ENCODE measurements around the gene JAKMIP1.

The JAKMIP1 gene

GRCh38 chr4:6161921-6162464, 38.4 kb downstream of the JAKMIP1 start:
- Mint-ChIP-seq H3K4me3 (no peak overlapping the region), H3K9me3 (no peaks in the 10 kb centered on the region), H3K36me3 (ENCODE audit: low read depth) (no peaks in the 10 kb centered on the region), H3K27ac (no peak overlapping the region), H3K4me1 (no peaks in the 10 kb centered on the region), H3K27me3 (peaks cover 4% of the 10 kb centered on the region)
- no peak for ATAC-seq
- no peak for DNase-seq

DNA sequence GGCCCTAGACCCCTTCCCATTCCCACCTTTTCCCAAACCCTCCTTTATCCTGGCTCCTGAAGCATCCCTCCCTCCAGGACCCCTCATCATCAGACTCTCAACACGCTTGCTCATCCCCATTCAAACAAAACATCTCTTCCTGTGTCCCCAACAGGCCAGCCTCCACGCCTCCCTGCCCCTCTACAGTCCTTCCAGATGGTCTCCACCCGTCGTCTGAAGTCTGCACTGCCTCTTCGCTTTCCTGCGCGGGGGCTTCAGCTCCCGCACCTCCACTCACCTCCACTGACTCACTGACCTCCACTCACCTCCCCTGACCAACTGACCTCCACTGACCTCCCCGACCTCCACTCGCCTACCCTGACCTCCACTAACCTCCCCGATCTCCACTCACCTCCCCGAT, 39.8 kb downstream of the JAKMIP1 start:
- Mint-ChIP-seq H3K36me3 (ENCODE audit: low read depth) (no peaks in the 10 kb centered on the region), H3K27ac (no peak overlapping the region), H3K4me1 (no peaks in the 10 kb centered on the region), H3K9me3 (no peaks in the 10 kb centered on the region), H3K27me3 (peaks cover 4% of the 10 kb centered on the region), H3K4me3 (no peak overlapping the region)
- DNase-seq, result no peak
- ATAC-seq, result no peak

DNA sequence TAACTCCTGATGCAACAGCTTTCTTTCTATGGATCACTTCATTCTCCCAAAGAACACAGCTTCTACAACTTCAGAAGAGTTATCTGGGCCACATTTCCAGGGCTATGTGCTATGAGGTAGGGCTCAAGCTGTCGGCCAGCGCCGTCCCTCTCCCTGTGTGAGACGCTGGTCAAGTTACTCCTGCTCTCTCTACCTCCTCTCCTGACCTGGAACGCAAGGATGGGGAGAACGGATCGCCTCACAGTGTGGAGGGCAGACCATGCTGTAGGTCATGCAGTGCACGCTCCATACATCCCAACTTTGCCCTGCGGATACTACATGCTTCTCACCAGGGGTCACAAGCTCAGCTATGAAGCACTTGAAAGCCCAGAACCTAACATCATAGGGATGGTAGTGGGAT, 42.4 kb downstream of the JAKMIP1 start:
- Mint-ChIP-seq H3K4me1 (peaks cover 2% of the 10 kb centered on the region), H3K9me3 (no peaks in the 10 kb centered on the region), H3K27ac (no peak overlapping the region), H3K27me3 (peaks cover 4% of the 10 kb centered on the region), H3K36me3 (ENCODE audit: low read depth) (no peaks in the 10 kb centered on the region), H3K4me3 (no peak overlapping the region)
- ATAC-seq (no peak), DNase-seq (no peak)

DNA sequence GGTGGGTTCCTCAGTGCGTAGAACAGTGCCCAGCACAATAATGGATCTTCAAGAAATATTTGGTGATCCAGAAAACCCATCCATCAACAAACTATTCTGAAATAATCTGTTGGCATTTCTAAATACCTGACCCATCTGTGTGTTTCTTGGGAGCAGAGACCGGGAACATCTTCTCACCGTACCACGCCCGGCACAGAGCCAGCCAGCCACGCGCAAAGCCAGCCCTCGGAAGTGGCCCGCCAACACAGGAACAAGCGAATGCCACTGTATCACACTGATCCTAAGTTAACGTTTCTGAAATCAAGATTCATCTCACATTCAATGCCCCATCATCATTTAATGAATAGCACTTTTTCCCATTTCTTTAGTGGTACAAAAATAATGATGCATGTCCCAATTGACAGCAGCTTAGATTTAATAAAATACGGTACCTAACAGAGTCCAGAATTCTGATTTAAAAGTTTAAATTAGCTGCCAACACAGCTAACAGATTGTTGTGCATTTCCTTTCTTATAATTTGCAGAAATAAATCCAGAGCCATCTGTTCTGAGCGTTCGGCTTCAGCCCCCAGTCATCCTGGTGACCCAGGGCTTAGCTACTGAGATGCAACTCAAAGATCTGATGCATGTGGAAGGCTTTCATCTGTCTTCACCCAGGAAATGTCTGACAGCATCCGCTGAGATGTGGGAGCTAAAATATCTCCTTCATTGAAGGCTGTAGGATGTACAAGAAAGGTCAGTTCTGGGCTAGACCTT, 44.2 kb downstream of the JAKMIP1 start:
- H3K9me3 Mint-ChIP-seq, result no peaks in the 10 kb centered on the region
- ATAC-seq (no peak), DNase-seq (no peak)
- no peak overlapping the region for H3K27ac Mint-ChIP-seq
- H3K4me1 Mint-ChIP-seq, result peaks cover 3% of the 10 kb centered on the region
- no peak overlapping the region for H3K4me3 Mint-ChIP-seq
- H3K36me3 Mint-ChIP-seq (ENCODE audit: low read depth), result no peaks in the 10 kb centered on the region
- H3K27me3 Mint-ChIP-seq, result peaks cover 2% of the 10 kb centered on the region

DNA sequence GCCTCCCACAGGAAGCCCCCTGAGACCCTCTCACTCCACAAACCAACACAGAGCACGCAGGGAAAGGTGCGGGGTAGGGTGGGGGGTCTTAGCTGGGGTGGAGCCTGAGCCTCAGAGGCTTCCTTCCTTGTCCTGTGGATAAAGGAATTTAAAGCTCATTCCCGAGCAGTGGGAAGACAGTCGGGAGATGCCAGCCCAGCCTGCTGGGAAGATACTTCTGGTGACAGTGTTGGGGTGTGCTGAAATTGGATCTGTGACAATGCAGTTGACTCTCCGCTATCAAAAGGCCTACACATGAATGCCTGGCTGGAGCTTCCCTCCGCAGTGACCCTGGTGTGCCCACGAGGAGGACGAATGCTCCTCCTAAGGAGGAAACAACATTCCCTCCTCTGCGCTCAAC, 45.5 kb downstream of the JAKMIP1 start:
- H3K9me3 Mint-ChIP-seq, result no peaks in the 10 kb centered on the region
- ATAC-seq (no peak), DNase-seq (no peak)
- H3K4me1 Mint-ChIP-seq, result peaks cover 3% of the 10 kb centered on the region
- H3K36me3 Mint-ChIP-seq (ENCODE audit: low read depth), result no peaks in the 10 kb centered on the region
- H3K27me3 Mint-ChIP-seq, result peaks cover 4% of the 10 kb centered on the region
- H3K4me3 Mint-ChIP-seq, result no peak overlapping the region
- H3K27ac Mint-ChIP-seq, result no peak overlapping the region

- H3K27me3 Mint-ChIP-seq, result peaks cover 2% of the 10 kb centered on the region
- DNase-seq (no peak), ATAC-seq (no peak)
- no peaks in the 10 kb centered on the region for H3K36me3 Mint-ChIP-seq (ENCODE audit: low read depth)
- no peak overlapping the region for H3K27ac Mint-ChIP-seq
- no peak overlapping the region for H3K4me3 Mint-ChIP-seq
- peaks cover 3% of the 10 kb centered on the region for H3K4me1 Mint-ChIP-seq
- H3K9me3 Mint-ChIP-seq, result no peaks in the 10 kb centered on the region
Observed at GRCh38 chr4:6153874-6154273, 46.5 kb downstream of the JAKMIP1 start.

DNA sequence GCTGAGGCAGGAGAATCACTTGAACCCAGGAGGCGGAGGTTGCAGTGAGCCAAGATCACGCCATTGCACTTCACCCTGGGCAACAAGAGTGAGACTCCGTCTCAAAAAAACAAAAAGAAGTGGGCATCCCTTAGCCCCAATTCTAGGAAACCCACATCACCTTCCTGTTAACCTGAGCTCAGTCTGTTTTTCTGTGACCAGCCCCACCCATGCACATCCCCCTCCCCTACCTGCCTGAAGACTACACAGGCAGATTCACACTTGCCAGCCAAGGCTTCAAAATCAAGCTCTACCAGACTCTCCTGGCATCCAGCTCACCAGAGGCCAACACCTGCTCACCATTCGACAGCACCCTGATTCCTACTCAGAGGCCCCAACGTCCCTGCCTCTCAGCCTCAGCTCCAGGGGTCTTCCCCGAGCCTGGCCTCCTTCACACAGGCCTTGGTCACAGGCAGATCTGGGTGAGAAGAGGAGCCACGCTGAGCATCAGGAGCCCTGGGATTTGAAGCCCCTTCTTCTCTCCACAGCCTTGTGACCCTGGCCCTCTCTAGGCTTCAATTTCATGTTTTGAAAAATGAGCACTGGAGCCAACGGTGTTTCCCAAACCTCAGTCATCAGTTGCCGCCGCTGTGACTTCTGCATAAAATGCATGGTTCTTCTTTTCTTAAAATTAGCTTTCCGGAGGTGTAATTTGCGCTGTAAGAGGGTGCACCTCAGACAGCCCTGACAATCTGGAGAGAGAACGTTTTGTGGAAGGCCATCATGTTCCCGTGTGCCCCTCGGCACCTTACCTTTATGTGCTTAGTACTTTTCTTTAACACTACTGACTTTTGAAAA, 47.3 kb downstream of the JAKMIP1 start:
- peaks cover 3% of the 10 kb centered on the region for H3K4me1 Mint-ChIP-seq
- no peaks in the 10 kb centered on the region for H3K36me3 Mint-ChIP-seq (ENCODE audit: low read depth)
- H3K27me3 Mint-ChIP-seq, result peaks cover 2% of the 10 kb centered on the region
- peak; percentile 10 for ATAC-seq
- DNase-seq, result no peak
- no peak overlapping the region for H3K27ac Mint-ChIP-seq
- H3K4me3 Mint-ChIP-seq, result no peak overlapping the region
- no peaks in the 10 kb centered on the region for H3K9me3 Mint-ChIP-seq

- Mint-ChIP-seq H3K4me1 (peaks cover 3% of the 10 kb centered on the region), H3K4me3 (no peak overlapping the region), H3K9me3 (no peaks in the 10 kb centered on the region), H3K27ac (no peak overlapping the region), H3K36me3 (ENCODE audit: low read depth) (peaks cover 1% of the 10 kb centered on the region), H3K27me3 (peaks cover 2% of the 10 kb centered on the region)
- DNase-seq, result no peak
- no peak for ATAC-seq
Observed at GRCh38 chr4:6150046-6150735, 50.2 kb downstream of the JAKMIP1 start.

DNA sequence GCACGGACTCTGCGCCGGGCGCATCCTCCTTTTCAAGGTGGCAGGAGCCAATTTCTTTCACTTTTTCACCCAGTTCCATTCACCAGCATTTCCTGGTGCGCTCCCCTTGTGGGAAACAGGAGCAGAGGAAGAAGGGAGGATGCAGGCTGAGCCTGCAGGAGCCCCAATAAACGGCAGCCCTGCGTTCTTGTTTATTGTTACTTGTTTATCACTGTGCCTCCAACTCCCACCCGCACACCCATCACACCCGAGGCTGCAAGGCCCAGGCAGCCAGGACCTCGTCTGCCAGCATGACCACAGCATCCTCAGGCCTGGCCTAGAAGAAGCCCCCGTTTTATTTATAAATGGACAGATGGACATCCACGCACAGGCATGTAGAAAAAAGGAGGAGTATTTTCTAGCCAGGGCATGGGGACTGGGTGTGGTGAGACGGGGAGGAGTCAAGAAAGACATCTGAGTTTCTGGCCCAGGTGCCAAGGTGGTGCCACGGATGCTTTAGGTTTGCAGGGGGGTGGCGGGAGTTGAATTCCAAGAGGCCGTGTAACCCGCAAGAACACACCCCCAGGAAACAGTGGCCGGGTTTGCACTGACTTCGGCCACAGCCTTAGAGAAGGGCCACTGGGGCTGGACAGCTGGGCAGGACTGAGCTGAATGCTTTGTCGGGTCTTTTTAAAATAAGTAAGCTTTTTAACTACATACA, 51.7 kb downstream of the JAKMIP1 start:
- no peak for DNase-seq
- Mint-ChIP-seq H3K27me3 (peaks cover 2% of the 10 kb centered on the region), H3K27ac (no peak overlapping the region), H3K9me3 (peaks cover 10% of the 10 kb centered on the region), H3K36me3 (ENCODE audit: low read depth) (peaks cover 7% of the 10 kb centered on the region), H3K4me1 (peaks cover 3% of the 10 kb centered on the region), H3K4me3 (no peak overlapping the region)
- no peak for ATAC-seq

GRCh38 chr4:6147441-6147840, 52.9 kb downstream of the JAKMIP1 start:
- Mint-ChIP-seq H3K27me3 (peaks cover 2% of the 10 kb centered on the region), H3K27ac (no peak overlapping the region), H3K36me3 (ENCODE audit: low read depth) (peaks cover 7% of the 10 kb centered on the region), H3K9me3 (peaks cover 10% of the 10 kb centered on the region), H3K4me1 (no peaks in the 10 kb centered on the region), H3K4me3 (no peak overlapping the region)
- ATAC-seq (no peak), DNase-seq (no peak)

- Mint-ChIP-seq H3K9me3 (peaks cover 10% of the 10 kb centered on the region), H3K27me3 (no peaks in the 10 kb centered on the region), H3K4me1 (no peaks in the 10 kb centered on the region), H3K36me3 (ENCODE audit: low read depth) (peaks cover 7% of the 10 kb centered on the region), H3K4me3 (no peak overlapping the region), H3K27ac (no peak overlapping the region)
- ATAC-seq, result no peak
- no peak for DNase-seq
Observed at GRCh38 chr4:6143603-6144181, 56.7 kb downstream of the JAKMIP1 start.

DNA sequence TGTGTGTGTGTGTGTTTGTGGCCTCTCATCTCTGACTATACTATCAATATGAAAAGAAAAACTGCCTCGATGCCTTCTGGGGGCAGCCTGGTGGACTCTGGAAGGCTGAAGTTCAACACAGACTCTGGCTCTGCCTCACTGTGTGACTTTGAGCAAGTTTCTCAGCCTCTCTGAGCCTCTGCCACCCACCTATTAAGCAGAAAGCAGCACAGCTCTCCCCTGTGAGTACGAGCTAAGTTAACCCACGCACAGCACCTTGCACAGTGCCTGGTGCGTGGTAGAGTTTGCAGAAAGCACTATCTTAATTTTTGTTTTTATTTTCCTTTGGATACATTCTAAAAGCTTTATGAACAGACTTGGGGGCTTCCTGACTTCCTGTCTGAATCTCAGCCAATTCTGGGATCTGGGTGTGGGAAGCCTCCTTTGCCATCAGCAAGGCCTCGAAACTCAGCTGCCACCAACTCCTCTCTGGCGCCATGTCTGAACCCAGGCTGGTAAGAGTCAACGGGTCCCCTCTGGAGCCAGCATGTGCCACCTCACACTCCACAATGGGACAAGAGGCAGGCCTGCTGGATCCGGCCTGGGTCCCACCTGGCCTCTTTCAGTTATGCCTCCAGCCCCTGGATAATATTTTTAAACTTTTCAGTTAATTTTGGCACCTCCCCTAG, 57.3 kb downstream of the JAKMIP1 start:
- H3K27ac Mint-ChIP-seq, result no peak overlapping the region
- no peaks in the 10 kb centered on the region for H3K4me1 Mint-ChIP-seq
- peaks cover 7% of the 10 kb centered on the region for H3K36me3 Mint-ChIP-seq (ENCODE audit: low read depth)
- DNase-seq (no peak), ATAC-seq (no peak)
- no peak overlapping the region for H3K4me3 Mint-ChIP-seq
- peaks cover 10% of the 10 kb centered on the region for H3K9me3 Mint-ChIP-seq
- no peaks in the 10 kb centered on the region for H3K27me3 Mint-ChIP-seq

DNA sequence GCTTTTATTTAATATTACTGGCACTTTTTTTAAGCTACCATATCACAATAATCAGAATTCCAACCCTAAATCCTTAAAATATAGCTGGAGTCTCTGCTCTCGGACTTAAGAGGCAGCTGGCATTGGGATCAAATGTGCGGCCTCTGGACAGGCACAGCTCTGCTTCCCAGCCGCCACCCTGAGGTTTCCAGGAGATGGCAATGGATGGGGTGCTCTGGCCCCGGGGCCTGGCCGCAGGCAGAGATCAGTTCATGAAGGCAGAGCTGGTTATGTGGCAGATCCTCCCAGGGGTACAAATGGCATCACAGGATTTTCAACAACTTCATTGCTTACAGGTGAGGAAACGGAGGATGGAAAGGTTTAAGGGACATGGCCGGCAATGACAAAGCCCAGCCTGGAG, 57.8 kb downstream of the JAKMIP1 start:
- Mint-ChIP-seq H3K27me3 (no peaks in the 10 kb centered on the region), H3K4me3 (no peak overlapping the region), H3K4me1 (no peaks in the 10 kb centered on the region), H3K36me3 (ENCODE audit: low read depth) (peaks cover 7% of the 10 kb centered on the region), H3K9me3 (peaks cover 10% of the 10 kb centered on the region), H3K27ac (no peak overlapping the region)
- ATAC-seq, result no peak
- no peak for DNase-seq
